GM12865 (cell line): Measurements from ENCODE around the gene GUCA2B.

Experiments used
- DNase-seq: peaks from one replicate; pipeline ENCODE4 v3.0.0; 2010; ENCODE audit warnings: low read depth
- H3K4me3 ChIP-seq: 2 replicates; pipeline ENCODE4 v1.5.1; 2011; ENCODE audit warnings: mild to moderate bottlenecking, low read depth, low read length, control low read depth
- TF ChIP-seq, protein P1 (sequence below): IDR thresholded peaks from 2 replicates; pipeline ENCODE4 v1.5.1; 2011; ENCODE audit warnings: low read length, control low read depth, low read depth, inconsistent platforms; ENCODE audit not compliant: insufficient read depth; ENCODE audit errors: missing control alignments

GUCA2B gene

DNA sequence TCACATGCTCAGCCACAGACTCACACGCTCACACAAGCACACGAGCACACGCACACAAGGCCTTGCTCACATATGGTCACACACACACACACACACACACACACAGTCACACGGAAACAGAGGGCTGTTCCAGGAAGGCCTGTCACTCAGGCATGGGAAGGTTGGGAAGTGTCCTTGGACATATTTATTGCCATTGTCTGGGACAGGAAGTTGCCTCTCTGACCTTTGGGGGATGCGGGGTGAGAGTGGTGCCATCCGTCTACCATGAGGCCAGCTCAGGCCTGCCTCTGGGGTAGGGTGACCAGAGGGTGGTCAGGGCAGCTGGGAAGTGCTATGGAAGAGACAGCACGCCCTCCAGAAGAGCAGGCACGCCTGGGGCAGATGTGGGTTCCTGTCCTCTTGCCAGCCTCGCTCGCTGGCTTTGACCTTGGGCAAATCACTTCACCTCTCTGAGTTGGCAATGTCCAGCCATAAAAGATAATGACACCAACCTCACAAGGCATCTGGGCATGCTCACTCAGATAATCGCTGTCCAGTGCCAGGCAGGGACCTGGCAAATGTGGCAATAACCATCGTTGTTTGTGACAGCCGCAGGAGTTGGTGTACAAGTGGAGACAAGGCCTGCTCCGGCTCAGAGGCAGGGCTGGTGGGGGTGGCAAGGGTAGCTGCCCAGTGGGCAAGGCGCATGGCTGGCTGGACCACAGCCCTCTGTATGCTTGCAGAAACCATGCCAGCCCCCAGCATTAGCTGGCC lies 19.3 kb downstream of the GUCA2B start:
- DNase-seq: no peak
- no peak overlapping the region for H3K4me3 ChIP-seq
- TF ChIP-seq, protein P1, sequence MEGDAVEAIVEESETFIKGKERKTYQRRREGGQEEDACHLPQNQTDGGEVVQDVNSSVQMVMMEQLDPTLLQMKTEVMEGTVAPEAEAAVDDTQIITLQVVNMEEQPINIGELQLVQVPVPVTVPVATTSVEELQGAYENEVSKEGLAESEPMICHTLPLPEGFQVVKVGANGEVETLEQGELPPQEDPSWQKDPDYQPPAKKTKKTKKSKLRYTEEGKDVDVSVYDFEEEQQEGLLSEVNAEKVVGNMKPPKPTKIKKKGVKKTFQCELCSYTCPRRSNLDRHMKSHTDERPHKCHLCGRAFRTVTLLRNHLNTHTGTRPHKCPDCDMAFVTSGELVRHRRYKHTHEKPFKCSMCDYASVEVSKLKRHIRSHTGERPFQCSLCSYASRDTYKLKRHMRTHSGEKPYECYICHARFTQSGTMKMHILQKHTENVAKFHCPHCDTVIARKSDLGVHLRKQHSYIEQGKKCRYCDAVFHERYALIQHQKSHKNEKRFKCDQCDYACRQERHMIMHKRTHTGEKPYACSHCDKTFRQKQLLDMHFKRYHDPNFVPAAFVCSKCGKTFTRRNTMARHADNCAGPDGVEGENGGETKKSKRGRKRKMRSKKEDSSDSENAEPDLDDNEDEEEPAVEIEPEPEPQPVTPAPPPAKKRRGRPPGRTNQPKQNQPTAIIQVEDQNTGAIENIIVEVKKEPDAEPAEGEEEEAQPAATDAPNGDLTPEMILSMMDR: no peak

DNA sequence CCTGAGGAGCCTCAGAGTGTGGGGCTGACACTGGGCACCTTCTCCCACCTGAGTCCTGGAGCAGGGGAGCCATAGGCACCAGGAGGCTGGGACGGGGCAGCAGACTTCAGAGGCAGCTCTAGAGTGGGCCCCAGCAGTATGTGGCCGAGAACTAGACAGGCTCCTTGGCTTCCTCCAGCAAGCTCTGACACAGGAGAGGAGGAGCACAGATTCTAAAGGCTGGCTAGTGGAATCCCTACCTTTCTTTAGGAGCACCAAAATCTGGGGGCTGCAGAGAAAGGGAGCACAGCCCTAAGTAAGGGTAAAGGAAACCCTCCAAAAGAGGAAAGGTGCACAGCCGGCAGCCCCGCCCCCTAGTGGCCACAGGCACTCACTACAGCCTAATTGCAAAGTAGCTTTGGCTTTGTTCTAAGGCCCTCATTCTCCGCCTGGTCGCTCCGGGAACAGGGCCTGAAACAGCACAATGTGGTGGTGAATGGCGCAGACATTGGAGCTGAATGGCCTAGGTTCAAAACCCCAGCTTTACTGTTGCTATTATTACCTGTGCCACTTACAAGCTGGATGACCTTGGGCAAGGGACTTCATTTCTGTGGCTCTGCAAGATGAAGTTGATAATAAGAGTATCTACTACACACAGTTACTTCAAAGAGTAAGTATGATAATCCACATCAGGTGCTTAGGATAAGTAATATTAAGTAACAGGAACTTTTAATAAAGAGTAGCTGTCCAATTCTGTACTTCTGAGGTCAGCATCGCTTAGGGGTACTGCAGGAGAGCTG lies 20.1 kb downstream of the GUCA2B start:
- TF ChIP-seq, protein P1: peak; percentile 97
- no peak overlapping the region for H3K4me3 ChIP-seq
- DNase-seq: peak; percentile 59

DNA sequence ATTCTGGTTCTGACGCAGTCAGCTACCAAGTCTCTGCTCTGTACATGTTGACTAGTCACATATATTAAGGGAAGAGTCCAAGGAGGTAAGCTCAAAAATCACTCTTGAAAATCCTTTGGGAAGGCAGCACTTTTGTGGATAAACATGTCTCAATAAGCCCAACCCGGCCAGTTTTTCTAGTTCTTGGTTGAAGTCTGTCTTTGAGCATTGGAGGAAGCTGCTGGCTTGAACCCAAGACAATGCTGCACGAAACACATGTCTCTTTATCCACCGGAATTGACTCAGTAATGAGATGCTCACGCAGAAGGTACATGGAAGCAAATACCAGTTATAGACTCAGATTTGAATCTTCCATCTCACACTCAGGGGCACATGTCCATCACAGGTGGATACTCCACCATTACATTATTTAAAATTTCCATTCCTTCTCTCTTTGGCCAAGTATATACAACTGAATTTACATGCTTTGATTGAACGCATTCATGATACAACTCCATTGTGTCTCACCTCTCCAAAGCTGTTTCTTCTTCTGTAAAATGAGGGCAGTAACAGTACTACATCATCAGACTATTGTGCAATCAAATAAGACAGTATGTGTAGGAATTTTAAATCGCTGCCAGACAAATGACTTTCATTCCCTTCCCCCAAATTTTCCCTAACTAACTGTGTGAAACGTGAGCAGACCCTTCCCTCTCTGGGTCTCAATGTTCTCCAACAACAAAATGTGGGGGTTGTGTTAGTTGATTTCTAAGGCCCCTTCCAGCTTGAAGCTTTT lies 20.9 kb downstream of the GUCA2B start:
- TF ChIP-seq, protein P1: no peak
- no peak for DNase-seq
- no peak overlapping the region for H3K4me3 ChIP-seq

DNA sequence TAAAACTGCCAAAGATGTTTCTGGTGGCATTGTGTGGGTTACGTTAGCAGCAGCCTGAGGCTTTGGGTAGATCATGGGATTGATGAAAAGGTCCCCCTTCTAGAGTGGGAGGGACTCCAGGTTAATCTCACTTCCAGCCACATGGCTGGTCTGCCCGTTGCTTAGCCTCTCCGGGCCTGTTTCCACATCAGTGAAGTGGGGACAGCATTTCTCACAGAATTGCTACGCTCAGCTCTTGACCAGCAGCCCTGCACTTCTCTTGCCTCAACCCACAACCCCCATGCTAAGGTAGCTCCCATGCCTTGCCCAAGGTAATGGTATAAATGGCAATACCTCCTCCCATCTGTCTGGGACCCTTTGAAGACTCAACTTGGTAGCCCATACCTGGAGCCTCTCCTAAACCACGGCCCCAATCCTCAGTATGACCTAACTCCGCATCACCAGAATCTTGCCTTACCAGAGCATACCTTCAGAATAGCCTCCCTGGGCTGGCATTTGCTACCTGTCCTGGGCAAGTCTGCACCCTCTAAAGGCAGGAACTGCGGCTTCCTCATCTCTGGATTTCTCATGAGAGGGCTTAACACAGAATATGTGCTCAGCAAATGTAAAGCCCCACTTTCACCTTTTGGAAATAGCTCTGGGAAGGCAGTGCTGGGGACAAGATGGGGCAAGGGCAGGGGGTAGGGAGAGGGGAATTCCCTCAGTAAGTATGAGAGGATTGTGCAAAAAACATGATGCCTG lies 22.3 kb downstream of the GUCA2B start:
- TF ChIP-seq, protein P1: no peak
- H3K4me3 ChIP-seq: no peak overlapping the region

DNA sequence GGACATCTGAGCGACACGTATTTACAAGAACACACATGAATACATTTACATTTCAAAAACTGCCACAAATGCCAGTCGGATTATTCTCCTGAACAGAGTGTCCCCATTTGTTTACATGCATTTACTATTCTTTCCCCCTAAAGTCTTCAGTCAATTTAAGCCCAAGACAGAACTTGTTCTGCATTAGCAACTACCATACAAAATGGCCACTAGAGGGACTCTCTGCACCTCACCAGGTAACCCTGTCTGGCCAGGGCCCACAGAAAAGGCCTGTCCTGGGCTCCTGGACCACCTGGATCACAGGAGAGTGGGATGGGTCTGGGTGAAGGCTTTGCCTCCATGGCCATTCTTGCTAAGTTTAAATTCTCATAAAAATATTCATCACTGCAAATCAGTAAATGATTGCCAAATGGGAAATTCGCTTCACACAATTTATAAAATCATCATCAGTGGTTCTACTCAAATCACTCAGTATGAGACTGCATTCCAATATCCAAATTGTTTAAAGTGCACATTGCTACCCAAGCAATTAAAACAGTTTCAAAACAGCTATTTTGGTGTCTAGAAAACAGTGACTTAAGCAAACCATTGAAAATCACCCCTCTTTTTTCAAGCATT lies 23.8 kb downstream of the GUCA2B start:
- H3K4me3 ChIP-seq: no peak overlapping the region
- peak; percentile 70 for DNase-seq
- TF ChIP-seq, protein P1: peak; percentile 85

More for the DNA sequence above, 22.3 kb downstream of the GUCA2B start:
- no peak for DNase-seq

DNA sequence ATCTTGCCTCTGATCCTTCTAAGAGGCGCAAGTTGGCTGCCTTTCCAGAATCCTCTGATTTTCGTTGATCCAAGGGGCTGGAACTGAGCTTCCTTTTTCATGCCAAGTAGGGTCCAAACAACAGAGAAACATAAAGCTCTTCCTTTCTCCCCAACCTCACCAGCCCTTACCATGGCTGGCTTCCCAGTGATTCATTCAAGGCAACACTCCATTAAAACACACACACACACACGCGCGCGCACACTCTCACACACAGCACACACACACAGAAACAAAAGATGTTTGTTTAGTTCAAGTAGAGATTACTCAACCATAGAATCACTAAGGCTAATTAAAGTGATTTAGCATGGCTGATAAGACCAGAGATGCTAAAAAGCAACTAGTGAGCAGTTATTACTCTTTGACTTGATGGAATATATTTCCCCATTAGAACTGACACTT lies 24.4 kb downstream of the GUCA2B start:
- TF ChIP-seq, protein P1: no peak
- DNase-seq: no peak

More for the DNA sequence above, 24.4 kb downstream of the GUCA2B start:
- no peak overlapping the region for H3K4me3 ChIP-seq
